Tibial nerve (tissue), 3 donors: ENCODE results near the gene VCAN.

Source experiments
- POLR2A ChIP-seq, 2 donors: fragments of 450-650 bp; IDR thresholded peaks; one replicate each; pipeline ENCODE4 v1.6.1; 2017; ENCODE audit warnings: antibody characterized with exemption in 2 of 2, mild to moderate bottlenecking in 2 of 2, moderate library complexity in 2 of 2
- TF ChIP-seq, protein P1 (sequence below), 5 experiments: fragments of 200-600 bp in 3 of 5; fragments of 450-650 bp in 2 of 5; sonication (generic) in 3 of 5; IDR thresholded peaks; one replicate each; pipeline ENCODE4 v1.5.1; 2016 to 2019; ENCODE audit warnings: antibody characterized with exemption in 5 of 5, mild to moderate bottlenecking in 3 of 5, moderate library complexity in 2 of 5

GRCh38 chr5:83475935-83476814 is 4.6 kb downstream of the VCAN start:
- TF ChIP-seq, protein P1, sequence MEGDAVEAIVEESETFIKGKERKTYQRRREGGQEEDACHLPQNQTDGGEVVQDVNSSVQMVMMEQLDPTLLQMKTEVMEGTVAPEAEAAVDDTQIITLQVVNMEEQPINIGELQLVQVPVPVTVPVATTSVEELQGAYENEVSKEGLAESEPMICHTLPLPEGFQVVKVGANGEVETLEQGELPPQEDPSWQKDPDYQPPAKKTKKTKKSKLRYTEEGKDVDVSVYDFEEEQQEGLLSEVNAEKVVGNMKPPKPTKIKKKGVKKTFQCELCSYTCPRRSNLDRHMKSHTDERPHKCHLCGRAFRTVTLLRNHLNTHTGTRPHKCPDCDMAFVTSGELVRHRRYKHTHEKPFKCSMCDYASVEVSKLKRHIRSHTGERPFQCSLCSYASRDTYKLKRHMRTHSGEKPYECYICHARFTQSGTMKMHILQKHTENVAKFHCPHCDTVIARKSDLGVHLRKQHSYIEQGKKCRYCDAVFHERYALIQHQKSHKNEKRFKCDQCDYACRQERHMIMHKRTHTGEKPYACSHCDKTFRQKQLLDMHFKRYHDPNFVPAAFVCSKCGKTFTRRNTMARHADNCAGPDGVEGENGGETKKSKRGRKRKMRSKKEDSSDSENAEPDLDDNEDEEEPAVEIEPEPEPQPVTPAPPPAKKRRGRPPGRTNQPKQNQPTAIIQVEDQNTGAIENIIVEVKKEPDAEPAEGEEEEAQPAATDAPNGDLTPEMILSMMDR (IDR thresholded peaks at IDR 0.05): no peak
- no peak for TF ChIP-seq POLR2A (IDR thresholded peaks at IDR 0.05)
